OCI-LY1 (cell line): Measurements from ENCODE around the gene CTCFL.

Experiments
- H2AFZ ChIP-seq: fragments of 200-600 bp; sonication (generic), shearing (Covaris generic); 2 replicates; pipeline ENCODE4 v1.6.0; 2014; ENCODE audit warnings: antibody characterized with exemption, mild to moderate bottlenecking, low read length
- H3F3A ChIP-seq: fragments of 200-600 bp; sonication (generic), shearing (Covaris generic); 2 replicates; pipeline ENCODE4 v1.6.0; 2014; ENCODE audit warnings: mild to moderate bottlenecking, antibody characterized with exemption, low read length, moderate library complexity; ENCODE audit not compliant: insufficient read depth
- H3K27ac ChIP-seq: fragments of 200-600 bp; sonication (generic); 2 replicates; pipeline ENCODE4 v1.5.1; 2014; ENCODE audit warnings: low read length, mixed run types, mild to moderate bottlenecking, low read depth; ENCODE audit not compliant: poor library complexity, severe bottlenecking
- H3K27me3 ChIP-seq: fragments of 200-600 bp; sonication (generic); 2 replicates; pipeline ENCODE4 v1.6.0; 2014; ENCODE audit warnings: antibody characterized with exemption, mild to moderate bottlenecking, low read length, moderate library complexity; ENCODE audit not compliant: insufficient read depth
- H3K36me3 ChIP-seq: fragments of 200-600 bp; sonication (generic); 2 replicates; pipeline ENCODE4 v1.6.1; 2014; ENCODE audit warnings: mild to moderate bottlenecking, antibody characterized with exemption, low read length, moderate library complexity, mixed read lengths; ENCODE audit not compliant: insufficient read depth
- H3K4me1 ChIP-seq: fragments of 200-600 bp; sonication (generic); 2 replicates; pipeline ENCODE4 v1.5.1; 2014; ENCODE audit warnings: mild to moderate bottlenecking, low read length, moderate library complexity; ENCODE audit not compliant: insufficient read depth, severe bottlenecking
- H3K4me2 ChIP-seq: fragments of 200-600 bp; sonication (generic), shearing (Covaris generic); 2 replicates; pipeline ENCODE4 v1.6.1; 2014; ENCODE audit warnings: low read length
- H3K4me3 ChIP-seq: fragments of 200-600 bp; sonication (generic); 2 replicates; pipeline ENCODE4 v1.5.1; 2014; ENCODE audit warnings: low read length, low read depth, mild to moderate bottlenecking, mixed read lengths; ENCODE audit not compliant: poor library complexity, severe bottlenecking
- H3K79me2 ChIP-seq: fragments of 200-600 bp; shearing (Covaris generic); 2 replicates; pipeline ENCODE4 v1.6.1; 2016; ENCODE audit warnings: mixed run types, low read length, mixed read lengths; ENCODE audit not compliant: insufficient read depth
- H3K9ac ChIP-seq: fragments of 200-600 bp; sonication (generic), shearing (Covaris generic); 2 replicates; pipeline ENCODE4 v1.6.1; 2014; ENCODE audit warnings: mild to moderate bottlenecking, low read length, mixed read lengths
- H3K9me2 ChIP-seq: fragments of 200-600 bp; sonication (generic), shearing (Covaris generic); 2 replicates; pipeline ENCODE4 v1.6.1; 2014; ENCODE audit warnings: low read depth, mild to moderate bottlenecking, low read length, mixed read lengths
- H3K9me3 ChIP-seq: fragments of 200-600 bp; shearing (Covaris generic); 2 replicates; pipeline ENCODE4 v1.6.1; 2014; ENCODE audit warnings: low read length, mixed read lengths
- H4K20me1 ChIP-seq: fragments of 200-600 bp; sonication (generic), shearing (Covaris generic); 2 replicates; pipeline ENCODE4 v1.6.0; 2016; ENCODE audit warnings: mild to moderate bottlenecking, low read length; ENCODE audit not compliant: insufficient read depth
- EZH2 ChIP-seq: fragments of 200-600 bp; sonication (generic), shearing (Covaris generic); IDR thresholded peaks from 2 replicates; pipeline ENCODE4 v1.8.0; 2017; ENCODE audit warnings: borderline replicate concordance, mixed run types, mild to moderate bottlenecking, antibody characterized with exemption, low read length, moderate library complexity, mixed read lengths
- TF ChIP-seq, protein P1 (sequence below): fragments of 200-600 bp; sonication (generic), shearing (Covaris generic); IDR thresholded peaks from 2 replicates; pipeline ENCODE4 v1.5.1; 2017; ENCODE audit warnings: mild to moderate bottlenecking, antibody characterized with exemption, low read length, moderate library complexity, mixed read lengths

CTCFL gene

DNA sequence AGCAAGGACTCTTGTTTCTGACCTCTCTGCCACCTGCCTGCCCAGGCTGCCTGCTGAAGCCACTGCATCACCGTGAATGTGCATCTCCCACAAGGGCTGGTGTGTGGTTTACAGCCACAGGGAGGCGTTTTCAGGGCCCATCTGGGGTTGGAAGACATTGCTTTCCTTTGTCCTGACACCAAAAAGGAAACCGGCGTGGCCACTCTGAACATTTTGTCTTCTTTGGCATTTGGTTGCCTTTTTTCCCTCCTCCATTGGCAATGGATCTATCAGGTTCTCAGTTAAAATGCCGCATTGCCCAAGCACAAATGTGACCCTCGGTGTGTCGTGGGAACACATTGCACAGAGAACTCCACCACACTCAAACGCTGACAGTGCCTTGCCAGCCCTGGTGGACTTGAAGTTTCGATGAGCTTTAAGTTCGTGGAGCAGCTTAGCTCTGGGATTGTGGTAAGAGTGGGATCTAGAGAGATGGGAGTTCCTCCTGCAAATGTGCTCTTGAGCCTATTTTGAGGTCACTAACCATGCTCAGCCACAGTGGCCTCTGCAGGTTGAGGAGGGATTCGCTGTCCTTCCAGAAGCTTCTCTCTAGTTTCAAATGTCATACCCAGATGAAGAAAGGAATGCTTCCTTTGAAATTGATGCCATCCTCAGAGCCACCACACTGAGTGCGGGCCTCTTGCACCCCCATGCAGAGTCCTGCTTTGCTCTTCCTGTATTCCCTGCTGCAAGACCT, 21.2 kb upstream of the CTCFL start:
- Histone ChIP-seq H3K27ac (no peak overlapping the region), H3K36me3 (no peaks in the 10 kb centered on the region), H3K4me3 (no peak overlapping the region), H3K4me1 (no peaks in the 10 kb centered on the region), H3K9me3 (no peaks in the 10 kb centered on the region), H4K20me1 (no peaks in the 10 kb centered on the region), H3K9ac (no peak overlapping the region), H3K79me2 (no peaks in the 10 kb centered on the region), H3F3A (no peaks in the 10 kb centered on the region), H3K9me2 (no peaks in the 10 kb centered on the region), H3K27me3 (peaks cover 20% of the 10 kb centered on the region), H3K4me2 (no peak overlapping the region), H2AFZ (no peak overlapping the region)
- TF ChIP-seq, protein P1, sequence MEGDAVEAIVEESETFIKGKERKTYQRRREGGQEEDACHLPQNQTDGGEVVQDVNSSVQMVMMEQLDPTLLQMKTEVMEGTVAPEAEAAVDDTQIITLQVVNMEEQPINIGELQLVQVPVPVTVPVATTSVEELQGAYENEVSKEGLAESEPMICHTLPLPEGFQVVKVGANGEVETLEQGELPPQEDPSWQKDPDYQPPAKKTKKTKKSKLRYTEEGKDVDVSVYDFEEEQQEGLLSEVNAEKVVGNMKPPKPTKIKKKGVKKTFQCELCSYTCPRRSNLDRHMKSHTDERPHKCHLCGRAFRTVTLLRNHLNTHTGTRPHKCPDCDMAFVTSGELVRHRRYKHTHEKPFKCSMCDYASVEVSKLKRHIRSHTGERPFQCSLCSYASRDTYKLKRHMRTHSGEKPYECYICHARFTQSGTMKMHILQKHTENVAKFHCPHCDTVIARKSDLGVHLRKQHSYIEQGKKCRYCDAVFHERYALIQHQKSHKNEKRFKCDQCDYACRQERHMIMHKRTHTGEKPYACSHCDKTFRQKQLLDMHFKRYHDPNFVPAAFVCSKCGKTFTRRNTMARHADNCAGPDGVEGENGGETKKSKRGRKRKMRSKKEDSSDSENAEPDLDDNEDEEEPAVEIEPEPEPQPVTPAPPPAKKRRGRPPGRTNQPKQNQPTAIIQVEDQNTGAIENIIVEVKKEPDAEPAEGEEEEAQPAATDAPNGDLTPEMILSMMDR, result no peak
- no peak for TF ChIP-seq EZH2

GRCh38 chr20:57544838-57545564, 20.1 kb upstream of the CTCFL start:
- H2AFZ ChIP-seq, result no peak overlapping the region
- no peak overlapping the region for H3K4me2 ChIP-seq
- H3K4me1 ChIP-seq, result no peaks in the 10 kb centered on the region
- H3K9me2 ChIP-seq, result no peaks in the 10 kb centered on the region
- H3K9ac ChIP-seq, result no peak overlapping the region
- peaks cover 17% of the 10 kb centered on the region for H3K27me3 ChIP-seq
- H3K4me3 ChIP-seq, result no peak overlapping the region
- no peaks in the 10 kb centered on the region for H3K79me2 ChIP-seq
- H4K20me1 ChIP-seq, result no peaks in the 10 kb centered on the region
- TF ChIP-seq EZH2, result no peak
- TF ChIP-seq, protein P1, result no peak
- no peaks in the 10 kb centered on the region for H3F3A ChIP-seq
- no peaks in the 10 kb centered on the region for H3K9me3 ChIP-seq
- no peak overlapping the region for H3K27ac ChIP-seq
- H3K36me3 ChIP-seq, result no peaks in the 10 kb centered on the region

GRCh38 chr20:57543754-57544153, 18.8 kb upstream of the CTCFL start:
- Histone ChIP-seq H3K36me3 (no peaks in the 10 kb centered on the region), H3K79me2 (no peaks in the 10 kb centered on the region), H3K9me3 (no peaks in the 10 kb centered on the region), H3K4me1 (no peaks in the 10 kb centered on the region), H3K4me3 (no peak overlapping the region), H3K9ac (no peak overlapping the region), H3F3A (no peaks in the 10 kb centered on the region), H3K27me3 (peaks cover 12% of the 10 kb centered on the region), H3K27ac (no peak overlapping the region), H3K9me2 (no peaks in the 10 kb centered on the region), H3K4me2 (no peak overlapping the region), H2AFZ (no peak overlapping the region), H4K20me1 (no peaks in the 10 kb centered on the region)
- no peak for TF ChIP-seq EZH2
- TF ChIP-seq, protein P1, result no peak
